Natural killer cell treated with Interleukin-12 subunit alpha and Interleukin-12 subunit beta and Interleukin-15 and Interleukin-18, amount 100 ng/mL, for 72 hours (primary cell): ENCODE results near the gene PLXDC2. TPM values are rescaled to one million over a fixed set of nuclear protein-coding genes. Genes with fewer than 3 reads are reported as not detected.

Source experiments
- ATAC-seq, 2 donors: fragments of 150-1000 bp; cut with Tn5 transposase in 1 of 2; sonication (Bioruptor Pico), chemical (Tn5 transposase) in 1 of 2; 2 replicates each; pipeline ENCODE4 v1.10.0; 2021
- DNase-seq: peaks from one replicate; pipeline ENCODE4 v3.0.0; 2022; ENCODE audit warnings: low spot score
- H3K27ac Mint-ChIP-seq, 2 donors: 1 replicate in 1 of 2; 2 replicates in 1 of 2; pipeline ENCODE4 v1.8.0; 2022; ENCODE audit warnings: mixed read lengths in 2 of 2, mild to moderate bottlenecking in 1 of 2, moderate library complexity in 1 of 2
- H3K27me3 Mint-ChIP-seq, 2 donors: 1 replicate in 1 of 2; 2 replicates in 1 of 2; pipeline ENCODE4 v1.8.0; 2022; ENCODE audit warnings: mixed read lengths in 2 of 2
- H3K36me3 Mint-ChIP-seq: one replicate; pipeline ENCODE4 v1.8.0; 2022; ENCODE audit warnings: mixed read lengths
- H3K4me1 Mint-ChIP-seq, 2 donors: 1 replicate in 1 of 2; 2 replicates in 1 of 2; pipeline ENCODE4 v1.8.0; 2022; ENCODE audit warnings: low read depth in 2 of 2, mixed read lengths in 2 of 2, mild to moderate bottlenecking in 1 of 2
- H3K4me3 Mint-ChIP-seq: one replicate; pipeline ENCODE4 v1.8.0; 2022; ENCODE audit warnings: mixed read lengths
- H3K9me3 Mint-ChIP-seq: 2 replicates; pipeline ENCODE4 v1.8.0; 2022; ENCODE audit warnings: mixed read lengths
- total RNA-seq, 2 donors: library from RNA; stranded (reverse); gene quantifications; one replicate each; pipeline ENCODE4 v1.2.3, GENCODE V29; 2022

The PLXDC2 gene
- total RNA-seq, 2 donors from 2014 or later, result 3.5 to 14.0 TPM

GRCh38 chr10:20254497-20254896 lies 438.3 kb downstream of the PLXDC2 start:
- no peaks in the 10 kb centered on the region for H3K27me3 Mint-ChIP-seq

GRCh38 chr10:20256969-20257368 lies 440.7 kb downstream of the PLXDC2 start:
- no peaks in the 10 kb centered on the region for H3K9me3 Mint-ChIP-seq
- H3K4me1 Mint-ChIP-seq, result no peaks in the 10 kb centered on the region
- no peaks in the 10 kb centered on the region for H3K36me3 Mint-ChIP-seq
- no peak overlapping the region for H3K4me3 Mint-ChIP-seq
- no peak for DNase-seq
- no peak for ATAC-seq
- H3K27me3 Mint-ChIP-seq, result no peaks in the 10 kb centered on the region
- H3K27ac Mint-ChIP-seq, result no peak overlapping the region

More at GRCh38 chr10:20254497-20254896, 438.3 kb downstream of the PLXDC2 start:
- H3K36me3 Mint-ChIP-seq, result no peaks in the 10 kb centered on the region
- no peaks in the 10 kb centered on the region for H3K4me1 Mint-ChIP-seq
- H3K4me3 Mint-ChIP-seq, result no peak overlapping the region
- no peak for DNase-seq
- no peak for ATAC-seq
- H3K27ac Mint-ChIP-seq, result no peak overlapping the region
- no peaks in the 10 kb centered on the region for H3K9me3 Mint-ChIP-seq

GRCh38 chr10:20257422-20257821 lies 441.2 kb downstream of the PLXDC2 start:
- ATAC-seq (no peak), DNase-seq (no peak)
- Mint-ChIP-seq H3K27ac (no peak overlapping the region), H3K4me3 (no peak overlapping the region), H3K27me3 (no peaks in the 10 kb centered on the region), H3K36me3 (no peaks in the 10 kb centered on the region), H3K4me1 (no peaks in the 10 kb centered on the region), H3K9me3 (no peaks in the 10 kb centered on the region)

GRCh38 chr10:20265146-20265545 lies 448.9 kb downstream of the PLXDC2 start:
- DNase-seq (no peak), ATAC-seq (no peak)
- Mint-ChIP-seq H3K4me1 (no peaks in the 10 kb centered on the region), H3K27me3 (no peaks in the 10 kb centered on the region), H3K36me3 (no peaks in the 10 kb centered on the region), H3K4me3 (no peak overlapping the region), H3K27ac (no peak overlapping the region), H3K9me3 (no peaks in the 10 kb centered on the region)

- no peak overlapping the region for H3K4me3 Mint-ChIP-seq
- H3K9me3 Mint-ChIP-seq, result no peaks in the 10 kb centered on the region
- H3K4me1 Mint-ChIP-seq, result peaks cover 0 to 3% of the 10 kb centered on the region in 2 donors
- H3K27me3 Mint-ChIP-seq, result no peaks in the 10 kb centered on the region
- H3K36me3 Mint-ChIP-seq, result no peaks in the 10 kb centered on the region
- DNase-seq (no peak), ATAC-seq (no peak)
- H3K27ac Mint-ChIP-seq, result no peak overlapping the region
These were observed 451.5 kb downstream of the PLXDC2 start for GRCh38 chr10:20267734-20268133.

- ATAC-seq, result no peak
- Mint-ChIP-seq H3K9me3 (no peaks in the 10 kb centered on the region), H3K4me3 (no peak overlapping the region), H3K27me3 (no peaks in the 10 kb centered on the region), H3K4me1 (peaks cover 0 to 6% of the 10 kb centered on the region in 2 donors), H3K36me3 (no peaks in the 10 kb centered on the region), H3K27ac (no peak overlapping the region)
- no peak for DNase-seq
These were observed 455.3 kb downstream of the PLXDC2 start for GRCh38 chr10:20271490-20271889.

GRCh38 chr10:20272608-20273007 lies 456.4 kb downstream of the PLXDC2 start:
- H3K36me3 Mint-ChIP-seq, result no peaks in the 10 kb centered on the region

GRCh38 chr10:20274571-20274970 lies 458.3 kb downstream of the PLXDC2 start:
- ATAC-seq, result no peak
- Mint-ChIP-seq H3K4me3 (no peak overlapping the region), H3K36me3 (no peaks in the 10 kb centered on the region), H3K9me3 (no peaks in the 10 kb centered on the region), H3K27me3 (no peaks in the 10 kb centered on the region), H3K27ac (no peak overlapping the region), H3K4me1 (peaks cover 0 to 13% of the 10 kb centered on the region in 2 donors)
- DNase-seq, result no peak

More at GRCh38 chr10:20272608-20273007, 456.4 kb downstream of the PLXDC2 start:
- H3K4me3 Mint-ChIP-seq, result no peak overlapping the region
- H3K4me1 Mint-ChIP-seq, result peaks cover 0 to 9% of the 10 kb centered on the region in 2 donors
- no peaks in the 10 kb centered on the region for H3K27me3 Mint-ChIP-seq
- ATAC-seq (no peak), DNase-seq (no peak)
- no peak overlapping the region for H3K27ac Mint-ChIP-seq
- H3K9me3 Mint-ChIP-seq, result no peaks in the 10 kb centered on the region

- ATAC-seq (no peak), DNase-seq (no peak)
- no peaks in the 10 kb centered on the region for H3K9me3 Mint-ChIP-seq
- H3K4me1 Mint-ChIP-seq, result peaks cover 0 to 10% of the 10 kb centered on the region in 2 donors
- no peaks in the 10 kb centered on the region for H3K36me3 Mint-ChIP-seq
- no peak overlapping the region for H3K27ac Mint-ChIP-seq
- H3K27me3 Mint-ChIP-seq, result no peaks in the 10 kb centered on the region
- no peak overlapping the region for H3K4me3 Mint-ChIP-seq
These were observed 460.1 kb downstream of the PLXDC2 start for GRCh38 chr10:20276127-20276979.

- Mint-ChIP-seq H3K36me3 (no peaks in the 10 kb centered on the region), H3K4me1 (peaks cover 0 to 10% of the 10 kb centered on the region in 2 donors)
- no peak for ATAC-seq
These were observed 461.6 kb downstream of the PLXDC2 start for GRCh38 chr10:20277820-20278219.

GRCh38 chr10:20281579-20281978 lies 465.3 kb downstream of the PLXDC2 start:
- H3K4me3 Mint-ChIP-seq, result no peak overlapping the region
- no peaks in the 10 kb centered on the region for H3K27me3 Mint-ChIP-seq
- peaks cover 0 to 8% of the 10 kb centered on the region in 2 donors for H3K4me1 Mint-ChIP-seq
- H3K9me3 Mint-ChIP-seq, result no peaks in the 10 kb centered on the region
- ATAC-seq (no peak), DNase-seq (no peak)
- H3K27ac Mint-ChIP-seq, result no peak overlapping the region
- no peaks in the 10 kb centered on the region for H3K36me3 Mint-ChIP-seq

More at GRCh38 chr10:20277820-20278219, 461.6 kb downstream of the PLXDC2 start:
- no peak overlapping the region for H3K4me3 Mint-ChIP-seq
- no peak overlapping the region for H3K27ac Mint-ChIP-seq
- H3K27me3 Mint-ChIP-seq, result no peaks in the 10 kb centered on the region
- no peaks in the 10 kb centered on the region for H3K9me3 Mint-ChIP-seq
- DNase-seq, result no peak

- H3K27ac Mint-ChIP-seq, result no peak overlapping the region
- peaks cover 0 to 3% of the 10 kb centered on the region in 2 donors for H3K4me1 Mint-ChIP-seq
- no peak for DNase-seq
- peaks cover under 1% of the 10 kb centered on the region for H3K9me3 Mint-ChIP-seq
- H3K4me3 Mint-ChIP-seq, result no peak overlapping the region
- no peaks in the 10 kb centered on the region for H3K27me3 Mint-ChIP-seq
- no peak for ATAC-seq
- no peaks in the 10 kb centered on the region for H3K36me3 Mint-ChIP-seq
These were observed 471.4 kb downstream of the PLXDC2 start for GRCh38 chr10:20287586-20287985.

GRCh38 chr10:20288060-20288459 lies 471.8 kb downstream of the PLXDC2 start:
- H3K36me3 Mint-ChIP-seq, result no peaks in the 10 kb centered on the region
- H3K4me1 Mint-ChIP-seq, result peaks cover 0 to 3% of the 10 kb centered on the region in 2 donors
- H3K27ac Mint-ChIP-seq, result no peak overlapping the region
- H3K4me3 Mint-ChIP-seq, result no peak overlapping the region
- ATAC-seq (no peak), DNase-seq (no peak)
- peaks cover 2% of the 10 kb centered on the region for H3K9me3 Mint-ChIP-seq
- no peaks in the 10 kb centered on the region for H3K27me3 Mint-ChIP-seq

- ATAC-seq (no peak), DNase-seq (no peak)
- no peaks in the 10 kb centered on the region for H3K27me3 Mint-ChIP-seq
- H3K4me1 Mint-ChIP-seq, result peaks cover 0 to 3% of the 10 kb centered on the region in 2 donors
- H3K36me3 Mint-ChIP-seq, result peaks cover under 1% of the 10 kb centered on the region
- H3K4me3 Mint-ChIP-seq, result no peak overlapping the region
- H3K9me3 Mint-ChIP-seq, result peaks cover 2% of the 10 kb centered on the region
- no peak overlapping the region for H3K27ac Mint-ChIP-seq
These were observed 473.0 kb downstream of the PLXDC2 start for GRCh38 chr10:20289070-20289828.
